NCI-H69 (cell line): ENCODE measurements around the gene SIGLEC12.
"Not testable (repeated sequence)": the region's sequence is repeated elsewhere in the genome, so short reads cannot be mapped to it uniquely, and the experiment has no call there.

Source experiments
- DNase-seq: peaks from one replicate; lab custom pipeline; 2025; lab: John Stamatoyannopoulos, UW

Gene SIGLEC12

GRCh38 chr19:51479531-51480331 is 21.9 kb downstream of the SIGLEC12 start:
- DNase-seq: no peak

DNA sequence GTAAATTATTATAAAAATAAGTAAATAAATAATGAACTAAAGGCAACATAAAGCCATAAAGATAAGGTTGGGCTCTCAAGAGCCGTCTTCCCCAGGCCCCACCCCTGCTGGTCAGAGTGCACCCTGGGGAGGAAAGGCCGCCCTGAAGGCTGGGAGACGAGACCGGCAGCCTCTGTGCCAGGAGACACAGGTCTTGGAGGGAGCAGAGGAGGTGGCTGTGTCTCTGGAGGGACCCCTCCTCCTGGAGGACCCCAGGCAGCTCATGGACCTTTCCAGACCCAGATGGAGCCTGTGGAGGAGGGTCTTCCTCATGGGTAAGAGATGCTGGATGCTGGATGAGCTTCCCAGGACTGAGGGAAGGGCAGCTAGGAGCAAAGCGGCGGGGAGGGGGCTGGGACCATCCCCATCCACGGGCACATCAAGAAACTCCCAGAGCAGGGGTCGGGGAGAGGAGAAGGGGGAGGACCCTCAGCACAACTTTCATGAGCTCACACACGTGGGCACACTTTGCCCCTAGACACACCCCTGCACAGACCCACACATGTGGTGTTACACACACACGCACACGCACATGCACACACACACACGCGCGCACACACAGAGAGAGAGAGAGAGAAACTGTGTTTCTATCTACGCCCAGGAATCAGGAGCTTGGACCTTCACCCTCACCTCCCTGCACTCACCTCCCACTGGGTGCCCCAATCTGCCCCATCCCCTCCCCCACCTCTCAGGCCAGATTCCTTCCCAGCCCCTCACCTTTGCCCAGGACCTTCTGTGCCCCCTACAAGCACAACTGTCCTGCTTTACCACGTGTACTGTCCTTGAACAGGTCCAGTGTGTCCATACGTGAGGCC is 23.0 kb downstream of the SIGLEC12 start, which contains the start of gene CEACAM18:
Gene CEACAM18 (plus strand): TSS at position 159 of the 854 bp plus-strand sequence.
- DNase-seq: no peak

DNA sequence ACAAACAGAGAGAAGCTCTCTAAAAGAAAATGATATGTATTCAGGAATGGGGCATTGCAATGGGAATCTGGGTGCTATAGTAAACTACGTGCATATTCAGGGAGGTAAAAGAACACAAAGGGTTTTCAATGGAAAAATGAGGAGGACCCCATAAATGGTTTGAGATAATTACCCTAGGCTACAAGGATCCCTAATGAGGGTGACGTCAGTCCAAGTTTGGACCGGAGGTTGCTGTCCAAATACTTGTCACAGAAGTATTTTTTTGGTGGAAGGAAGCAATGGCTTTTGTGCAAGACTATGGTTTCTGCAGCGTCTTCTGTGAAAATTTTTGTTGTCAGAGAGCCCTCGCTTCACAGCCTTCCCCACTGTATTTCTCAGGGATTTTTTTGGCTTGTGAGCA is 24.3 kb downstream of the SIGLEC12 start:
- DNase-seq: no peak

DNA sequence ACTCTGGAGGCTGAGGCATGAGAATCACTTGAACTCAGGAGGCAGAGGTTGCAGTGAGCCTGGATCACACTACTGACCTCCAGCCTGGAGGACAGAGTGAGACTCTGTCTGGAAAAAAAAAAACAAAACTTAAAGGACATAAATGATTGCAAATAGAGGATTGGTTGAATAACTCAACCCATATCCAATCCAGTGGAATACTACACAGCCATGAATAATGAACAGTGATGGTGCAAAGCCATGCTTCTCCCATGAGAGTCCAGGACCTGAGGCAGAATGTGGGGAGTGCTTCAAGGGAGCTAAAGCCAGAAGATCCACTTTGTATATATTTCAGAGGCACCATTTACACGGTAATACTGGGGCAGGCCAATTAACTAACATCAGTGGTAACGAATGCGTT is 25.4 kb downstream of the SIGLEC12 start:
- no peak for DNase-seq

DNA sequence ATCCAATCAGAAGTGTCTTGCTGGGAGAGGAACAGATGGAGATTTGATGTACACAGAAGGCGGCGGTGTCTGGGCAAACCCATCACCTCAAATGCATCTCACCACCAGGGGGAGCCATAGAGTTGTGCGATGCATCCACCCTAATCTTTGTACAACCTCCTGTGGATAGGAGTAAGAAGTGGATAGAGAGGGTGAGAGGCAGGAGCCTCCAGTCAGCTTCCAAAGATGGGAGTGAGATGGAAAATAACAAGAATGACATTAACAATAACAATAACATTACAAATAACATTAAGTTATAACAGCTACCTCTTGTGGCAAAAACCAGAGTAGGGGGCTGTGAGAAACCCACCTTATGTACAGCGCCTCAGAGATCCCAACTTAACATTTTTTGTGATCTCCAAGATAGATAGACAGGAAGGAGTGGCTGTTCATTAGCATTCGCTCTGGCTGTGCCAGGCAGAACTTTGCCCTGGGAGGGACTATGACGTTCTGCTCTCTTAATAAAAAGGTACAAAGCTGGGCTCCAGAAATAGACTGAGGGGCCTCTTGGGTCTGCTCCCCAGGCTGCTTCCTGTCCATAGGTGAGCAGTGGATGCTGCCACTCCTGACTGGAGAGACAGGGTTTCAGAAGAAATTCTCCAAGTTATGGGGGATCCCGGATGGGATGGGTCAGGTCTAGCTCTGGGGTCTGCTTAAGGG is 28.4 kb downstream of the SIGLEC12 start:
- DNase-seq: peak; percentile 72

DNA sequence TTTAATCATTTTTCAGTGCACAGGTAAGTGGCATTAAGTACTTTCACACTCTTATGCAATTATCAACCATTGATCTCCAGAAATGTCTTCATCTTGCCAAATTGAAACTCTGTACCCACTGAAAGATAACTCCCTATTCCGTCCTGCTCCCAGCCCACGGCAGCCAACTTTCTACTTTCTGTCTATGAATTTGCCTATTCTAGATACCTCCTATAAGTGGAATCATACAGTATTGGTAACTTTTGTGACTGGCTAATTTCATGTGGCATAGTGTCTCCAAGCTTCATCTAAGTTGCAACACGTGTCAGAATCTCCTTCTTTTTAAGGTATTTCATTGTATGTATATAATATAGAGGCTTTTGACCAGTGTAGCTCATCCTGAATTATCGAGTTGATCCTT is 29.0 kb downstream of the SIGLEC12 start:
- no peak for DNase-seq

DNA sequence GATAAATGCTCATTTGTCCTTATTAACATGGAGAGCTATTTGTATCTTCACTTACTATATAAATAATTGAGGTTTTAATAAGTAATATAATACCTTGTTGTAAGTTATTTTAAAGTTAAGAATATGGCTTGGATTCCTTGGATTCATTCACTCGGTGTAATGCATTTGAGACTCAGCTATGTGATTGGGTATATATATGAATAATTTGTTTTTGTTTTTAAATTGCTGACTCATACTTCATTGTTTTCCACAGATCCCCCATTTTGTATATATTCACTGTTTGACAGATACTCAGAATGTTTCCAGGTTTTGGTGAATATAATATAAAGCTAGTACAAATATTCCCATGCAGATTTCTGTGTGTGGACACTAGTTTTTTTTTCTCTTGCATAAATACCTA is 30.1 kb downstream of the SIGLEC12 start:
- DNase-seq: no peak

DNA sequence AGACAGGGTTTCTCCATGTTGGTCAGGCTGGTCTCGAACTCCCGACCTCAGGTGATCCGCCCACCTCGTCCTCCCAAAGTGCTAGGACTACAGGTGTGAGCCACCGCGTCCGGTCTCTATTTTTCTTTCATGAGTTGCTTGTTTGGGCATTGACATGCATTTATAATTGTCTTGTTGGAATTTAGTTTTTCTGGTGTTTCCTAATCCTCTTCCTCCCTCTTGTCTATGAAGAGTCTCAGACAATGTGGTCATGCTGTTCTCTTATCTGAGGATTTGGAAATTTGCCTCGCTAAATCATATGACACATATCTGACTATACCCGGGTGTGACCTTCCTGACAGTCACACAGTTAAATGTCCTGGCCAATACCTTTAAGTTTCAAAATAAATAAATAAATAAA is 30.6 kb downstream of the SIGLEC12 start:
- no peak for DNase-seq

- no peak for DNase-seq
Measured at GRCh38 chr19:51469629-51470028, 32.0 kb downstream of the SIGLEC12 start.

GRCh38 chr19:51469162-51469561 is 32.4 kb downstream of the SIGLEC12 start:
- DNase-seq: no peak

- no peak for DNase-seq
Measured at GRCh38 chr19:51468545-51468920, 33.1 kb downstream of the SIGLEC12 start.

DNA sequence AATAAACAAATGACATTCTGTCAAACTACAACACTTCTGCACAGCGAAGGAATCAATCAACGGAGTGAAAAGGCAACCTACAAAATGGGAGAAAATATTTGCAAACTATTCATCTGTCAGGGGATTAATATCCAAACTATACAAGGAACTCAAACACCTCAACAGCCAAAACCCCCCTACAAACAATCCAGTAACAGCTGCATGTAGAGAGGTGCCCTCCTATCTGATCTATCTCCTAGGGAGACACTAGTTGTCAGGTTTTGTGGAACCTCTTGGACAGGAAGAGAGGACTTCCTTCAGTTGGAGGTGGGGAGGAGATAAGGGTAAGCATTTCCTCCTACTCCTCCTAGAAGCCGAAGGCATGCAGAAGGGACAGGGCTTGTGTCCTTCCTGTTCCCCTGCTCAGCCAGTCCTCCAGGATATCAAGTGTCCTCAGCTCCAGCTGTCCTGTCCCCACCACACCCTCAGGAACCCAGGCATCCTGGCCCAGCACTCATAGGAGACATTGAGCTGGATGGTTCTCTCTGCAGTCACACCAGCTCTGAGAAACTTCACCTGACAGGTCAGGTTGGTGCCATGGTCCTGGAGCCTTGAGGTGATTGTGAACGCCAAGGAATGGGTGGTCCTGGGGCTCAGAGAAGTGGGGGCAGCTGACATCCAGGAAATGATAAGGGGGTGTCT is 33.6 kb downstream of the SIGLEC12 start:
- DNase-seq: no peak

DNA sequence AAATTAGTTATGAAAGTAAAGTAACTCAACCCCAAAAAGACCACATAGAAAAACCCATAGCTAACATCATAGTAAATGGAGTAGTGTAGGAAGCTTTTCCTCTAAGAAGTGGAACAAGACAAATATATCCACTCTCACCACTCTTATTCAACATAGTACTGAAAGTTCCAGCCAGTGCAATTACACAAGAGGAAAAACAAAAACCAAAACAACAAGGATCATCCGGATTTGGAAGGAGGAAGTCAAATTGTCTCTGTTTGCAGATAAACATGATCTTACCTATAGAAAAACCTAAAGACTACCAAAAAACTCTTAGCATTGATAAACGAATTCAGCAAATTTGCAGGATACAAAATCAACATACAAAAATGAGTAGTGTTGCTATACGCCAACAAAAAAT is 34.9 kb downstream of the SIGLEC12 start:
- no peak for DNase-seq

DNA sequence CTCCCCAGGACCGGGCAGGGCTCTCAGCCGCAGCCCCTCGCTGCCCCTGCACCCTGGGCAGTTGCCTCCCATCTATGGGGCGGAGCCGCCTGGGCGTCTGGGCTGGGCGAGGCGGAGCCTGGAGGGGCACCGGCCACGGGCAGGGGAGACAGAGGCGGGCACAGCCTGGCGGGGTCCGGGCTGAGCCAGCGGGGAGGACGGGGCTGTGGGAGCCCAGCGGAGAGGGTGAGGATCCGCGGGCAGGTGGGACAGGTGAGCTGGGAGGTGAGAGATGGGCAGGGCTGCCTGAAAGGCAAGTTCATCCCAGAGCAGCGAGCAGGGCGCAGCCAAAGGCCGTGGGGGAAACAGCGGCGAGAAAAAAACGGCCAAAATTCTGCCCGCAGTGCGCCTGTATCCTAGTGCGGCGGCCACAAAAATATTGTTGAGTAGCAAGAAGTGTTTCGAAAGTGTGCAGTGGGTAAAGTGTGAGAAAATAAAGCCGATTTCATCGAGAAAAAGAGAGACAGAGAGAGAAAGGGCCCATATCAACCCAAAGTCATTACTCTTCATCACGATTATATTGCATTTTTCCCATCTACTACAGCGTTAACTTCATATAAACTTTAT is 37.5 kb downstream of the SIGLEC12 start:
- not testable (repeated sequence) for DNase-seq

GRCh38 chr19:51462681-51463080 is 38.9 kb downstream of the SIGLEC12 start:
- DNase-seq: no peak

GRCh38 chr19:51462276-51462675 is 39.3 kb downstream of the SIGLEC12 start:
- DNase-seq: no peak

DNA sequence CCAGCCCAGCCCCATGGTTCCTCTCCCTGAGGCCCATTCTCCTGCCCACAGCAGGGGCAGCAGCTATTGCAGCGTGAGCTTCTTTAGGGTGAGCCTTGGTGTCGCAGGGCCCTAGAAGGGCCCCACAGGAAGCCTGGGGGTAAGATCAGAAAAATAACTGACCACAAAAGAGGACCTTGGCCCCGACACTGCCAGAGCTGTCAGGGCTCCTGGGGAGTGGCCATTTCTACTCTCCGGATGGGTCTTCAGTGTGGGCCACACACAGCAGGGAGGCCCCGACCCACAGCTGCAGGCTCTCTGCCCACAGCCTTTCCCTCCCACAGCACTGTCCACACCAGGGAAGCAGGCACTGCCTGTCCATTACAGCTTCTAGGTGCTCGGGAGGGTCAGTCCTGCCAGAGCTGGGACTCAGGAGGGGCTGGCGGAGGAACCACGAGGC is 39.9 kb downstream of the SIGLEC12 start:
- DNase-seq: no peak

GRCh38 chr19:51460164-51460992 is 41.2 kb downstream of the SIGLEC12 start:
- DNase-seq: no peak

DNA sequence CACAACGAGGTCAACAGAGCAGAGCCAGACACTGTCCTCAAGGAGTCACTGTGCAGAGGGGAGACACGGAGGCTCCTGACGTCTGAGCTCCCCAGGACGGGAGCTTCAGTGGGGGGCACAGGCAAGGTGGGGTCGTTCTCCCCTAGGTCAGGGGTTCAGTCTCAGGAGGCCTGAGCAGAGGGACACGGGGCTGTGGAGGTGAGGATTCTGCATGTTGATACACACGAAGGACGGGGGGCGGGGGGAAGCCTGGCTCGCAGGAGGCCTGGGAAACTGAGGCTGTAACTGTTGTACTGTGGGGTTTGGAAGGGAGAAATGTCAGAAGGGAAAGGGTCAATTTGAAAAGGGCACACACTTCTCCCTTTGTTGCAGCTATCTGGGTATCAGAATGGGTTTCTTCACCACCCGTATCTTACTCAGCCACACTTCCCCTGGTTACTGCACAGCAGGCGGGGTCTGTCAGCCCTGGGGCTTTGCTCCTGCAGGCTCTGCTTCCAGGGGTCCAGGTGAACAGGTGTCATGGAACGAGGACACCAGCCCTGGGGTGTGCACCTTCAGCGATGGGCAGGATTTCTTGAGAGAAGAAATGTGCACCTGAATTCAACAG is 42.6 kb downstream of the SIGLEC12 start:
- no peak for DNase-seq

DNA sequence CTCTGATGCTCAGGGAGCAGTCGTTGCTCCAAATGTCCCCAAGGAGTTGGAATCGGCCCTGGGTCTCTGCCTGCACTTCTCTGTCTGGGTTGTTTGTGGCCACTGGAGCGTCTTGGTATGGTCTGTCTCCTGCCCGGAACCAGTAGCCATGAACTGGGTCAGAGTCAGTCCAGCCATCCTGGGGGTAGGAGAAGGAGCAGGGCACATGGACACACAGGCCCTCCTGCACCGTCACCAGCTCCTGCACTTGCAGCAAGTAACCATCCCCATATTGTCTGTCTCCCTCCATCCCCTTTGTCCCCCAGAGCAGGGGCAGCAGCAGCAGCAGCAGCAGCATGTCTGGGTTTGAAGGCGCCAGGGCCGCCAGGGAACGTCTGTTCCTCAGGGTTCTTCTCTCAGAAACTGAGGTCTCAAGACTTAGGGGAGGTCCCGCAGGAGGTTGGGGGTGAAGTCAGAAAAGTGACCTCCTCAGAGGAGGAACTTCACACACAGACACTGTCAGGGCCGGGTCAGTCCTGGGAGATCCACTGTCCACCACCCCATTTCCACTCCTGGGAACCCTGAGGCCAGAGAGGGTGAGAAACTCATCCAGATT is 43.5 kb downstream of the SIGLEC12 start, which contains the start of gene SIGLEC8:
Gene SIGLEC8 (minus strand): TSS at position 404 of the 595 bp plus-strand sequence. CDS start 67 bp downstream, at position 337.
- no peak for DNase-seq
